Measurements from ENCODE around the gene SARDH. TPM values are rescaled to one million over a fixed set of nuclear protein-coding genes. Genes with fewer than 3 reads are reported as not detected.
A peak's percentile ranks its signal among the peaks of the same experiment; 100 is the strongest.
"Not testable (repeated sequence)": the region's sequence is repeated elsewhere in the genome, so short reads cannot be mapped to it uniquely, and the experiment has no call there.

SARDH gene
- total RNA-seq, 1 donor from 2014 or later = 0.20 TPM

GRCh38 chr9:133760713-133761290 lies 22.6 kb upstream of the SARDH start:
- no peak for DNase-seq (ENCODE audit: low read depth in 2 of 2)

GRCh38 chr9:133759946-133760345 lies 21.8 kb upstream of the SARDH start:
- DNase-seq (ENCODE audit: low read depth in 2 of 2) = no peak

GRCh38 chr9:133759146-133759900 lies 21.2 kb upstream of the SARDH start:
- no peak for DNase-seq (ENCODE audit: low read depth in 2 of 2)

- no peak for DNase-seq (ENCODE audit: low read depth in 2 of 2)
These were observed 20.1 kb upstream of the SARDH start for GRCh38 chr9:133758228-133758627.

GRCh38 chr9:133754688-133755227 lies 16.6 kb upstream of the SARDH start:
- DNase-seq (ENCODE audit: low read depth in 2 of 2) = no peak

GRCh38 chr9:133754187-133754586 lies 16.0 kb upstream of the SARDH start:
- DNase-seq (ENCODE audit: low read depth in 2 of 2) = no peak

- no peak for DNase-seq (ENCODE audit: low read depth in 2 of 2)
These were observed 14.7 kb upstream of the SARDH start for GRCh38 chr9:133752739-133753446.

GRCh38 chr9:133750982-133751649 lies 13.0 kb upstream of the SARDH start:
- no peak for DNase-seq (ENCODE audit: low read depth in 2 of 2)

- no peak for DNase-seq (ENCODE audit: low read depth in 2 of 2)
These were observed 9.2 kb upstream of the SARDH start for GRCh38 chr9:133747309-133747708.

GRCh38 chr9:133744528-133744927 lies 6.4 kb upstream of the SARDH start:
- DNase-seq (ENCODE audit: low read depth in 2 of 2) = not testable (repeated sequence)

GRCh38 chr9:133742849-133743444 lies 4.8 kb upstream of the SARDH start:
- peak; percentile 68 to 76 for DNase-seq (ENCODE audit: low read depth in 2 of 2)

GRCh38 chr9:133742251-133742650 lies 4.1 kb upstream of the SARDH start:
- no peak for DNase-seq (ENCODE audit: low read depth in 2 of 2)

GRCh38 chr9:133741716-133742115 lies 3.6 kb upstream of the SARDH start:
- no peak for DNase-seq (ENCODE audit: low read depth in 2 of 2)

- no peak for DNase-seq (ENCODE audit: low read depth in 2 of 2)
These were observed 2.8 kb upstream of the SARDH start for GRCh38 chr9:133740911-133741310.

- DNase-seq (ENCODE audit: low read depth in 2 of 2) = no peak
These were observed 1.5 kb upstream of the SARDH start for GRCh38 chr9:133739408-133740280.

- DNase-seq (ENCODE audit: low read depth in 2 of 2) = no peak
These were observed 581 bp upstream of the SARDH start for GRCh38 chr9:133738640-133739225.

- DNase-seq (ENCODE audit: low read depth in 2 of 2) = no peak
These were observed 930 bp downstream of the SARDH start for GRCh38 chr9:133737071-133737773.

- no peak for DNase-seq (ENCODE audit: low read depth in 2 of 2)
These were observed 2.2 kb downstream of the SARDH start for GRCh38 chr9:133735931-133736330.

GRCh38 chr9:133735415-133735775 lies 2.8 kb downstream of the SARDH start:
- DNase-seq (ENCODE audit: low read depth in 2 of 2) = no peak

All from lung microvascular endothelial cell (primary cell).